HepG2 (cell line): ENCODE measurements around the gene DAZAP1. TPM values are rescaled to one million over a fixed set of nuclear protein-coding genes. Genes with fewer than 3 reads are reported as not detected.

Experiments used
- ARID5B ChIP-seq: IDR thresholded peaks from 2 replicates; pipeline ENCODE4 v1.4.0; 2020; ENCODE audit warnings: mild to moderate bottlenecking, missing genetic modification reagents
- ASH2L ChIP-seq: fragments of 300-600, 200-600 bp; sonication (generic); IDR thresholded peaks from 2 replicates; pipeline ENCODE4 v1.7.0; 2017; ENCODE audit warnings: low read depth, mild to moderate bottlenecking, moderate library complexity, mixed read lengths, low read length; ENCODE audit not compliant: insufficient read length
- BORCS8-MEF2B ChIP-seq: sonication (generic); formaldehyde crosslinking; IDR thresholded peaks from 2 replicates; pipeline ENCODE4 v1.8.0; 2022; ENCODE audit warnings: mild to moderate bottlenecking, missing genetic modification reagents
- CREM ChIP-seq, 2 experiments: sonication (generic) in 1 of 2; formaldehyde crosslinking in 1 of 2; IDR thresholded peaks; 2 replicates each; pipeline versions ENCODE4 v1.4.0 to v1.6.1; 2016 to 2020; ENCODE audit warnings: antibody characterized with exemption in 1 of 2, mild to moderate bottlenecking in 1 of 2, missing genetic modification reagents in 1 of 2
- ELF4 ChIP-seq: sonication (generic); formaldehyde crosslinking; IDR thresholded peaks from 2 replicates; pipeline ENCODE4 v1.5.0; 2020; ENCODE audit warnings: missing genetic modification reagents, mild to moderate bottlenecking, moderate library complexity, borderline replicate concordance
- MXD1 ChIP-seq: sonication (generic); formaldehyde crosslinking; IDR thresholded peaks from 2 replicates; pipeline ENCODE4 v1.4.0; 2020; ENCODE audit warnings: mild to moderate bottlenecking, missing genetic modification reagents
- SALL2 ChIP-seq: sonication (generic); formaldehyde crosslinking; IDR thresholded peaks from 2 replicates; pipeline ENCODE4 v1.8.1; 2023; ENCODE audit warnings: mild to moderate bottlenecking, missing genetic modification reagents, inconsistent platforms
- TARDBP ChIP-seq: sonication (generic); formaldehyde crosslinking; IDR thresholded peaks from 2 replicates; pipeline ENCODE4 v1.8.0; 2022; ENCODE audit warnings: mild to moderate bottlenecking, missing genetic modification reagents
- TIGD3 ChIP-seq: sonication (generic); formaldehyde crosslinking; IDR thresholded peaks from 2 replicates; pipeline ENCODE4 v1.5.1; 2020; ENCODE audit warnings: mild to moderate bottlenecking, missing genetic modification reagents, borderline replicate concordance
- TSC22D2 ChIP-seq: sonication (generic); formaldehyde crosslinking; IDR thresholded peaks from 2 replicates; pipeline ENCODE4 v1.5.1; 2020; ENCODE audit warnings: missing genetic modification reagents, mild to moderate bottlenecking, borderline replicate concordance
- WIZ ChIP-seq: sonication (generic); formaldehyde crosslinking; IDR thresholded peaks from 2 replicates; pipeline ENCODE4 v1.5.1; 2020; ENCODE audit warnings: mild to moderate bottlenecking, missing genetic modification reagents
- ZNF160 ChIP-seq: sonication (generic); formaldehyde crosslinking; IDR thresholded peaks from 2 replicates; pipeline ENCODE4 v1.8.0; 2022; ENCODE audit warnings: mild to moderate bottlenecking, inconsistent platforms, missing genetic modification reagents
- ZNF501 ChIP-seq: sonication (generic); formaldehyde crosslinking; IDR thresholded peaks from 2 replicates; pipeline ENCODE4 v1.5.1; 2020; ENCODE audit warnings: mild to moderate bottlenecking, moderate library complexity, missing genetic modification reagents
- ZNF574 ChIP-seq: sonication (generic); formaldehyde crosslinking; IDR thresholded peaks from 2 replicates; pipeline ENCODE4 v1.4.0; 2020; ENCODE audit warnings: missing genetic modification reagents
- ZNF710 ChIP-seq: sonication (generic); formaldehyde crosslinking; IDR thresholded peaks from 2 replicates; pipeline ENCODE4 v1.5.0; 2020; ENCODE audit warnings: mild to moderate bottlenecking, missing genetic modification reagents, borderline replicate concordance
- polyA plus RNA-seq, 8 experiments: library from polyadenylated mRNA; depleted of rRNA in 3 of 8; stranded (reverse) in 7 of 8; unstranded in 1 of 8; fragments of >200 nt; fragmentation: Illumina TruSeq in 4 of 8; extraction: Trizol in 4 of 8; gene quantifications; 2 replicates each; pipeline versions ENCODE4 v1.2.1 to v1.2.3, GENCODE V29; 2011 to 2016; ENCODE audit warnings: low read depth in 4 of 8, missing spikeins in 1 of 8, mixed read lengths in 1 of 8; ENCODE audit not compliant: insufficient read depth in 1 of 8
- total RNA-seq, 5 experiments: library from RNA; depleted of rRNA; stranded (reverse); fragments of >200 nt; fragmentation: Illumina TruSeq; extraction: Trizol; gene quantifications; 2 replicates each; pipeline ENCODE4 v1.2.3, GENCODE V29; 2016; ENCODE audit warnings: low read depth in 1 of 5

DAZAP1 gene
- total and polyA plus RNA-seq, 2 of the 13 experiments (the other 11 are each of a cell fraction or from before 2014, with no cell fraction given) = 63.3 to 79.2 TPM

- TF ChIP-seq ELF4 = peak; percentile 79; the same call in 1 of the 2 replicates
- TF ChIP-seq ZNF710 (CRISPR knock-in tag) = peak; percentile 87; the same call in 1 of the 2 replicates
- peak; percentile 100 for TF ChIP-seq ZNF574
- TF ChIP-seq WIZ = 0 out of 2 replicates have a peak, but pooled peaks have one; percentile 69
- 0 out of 2 replicates have a peak, but pooled peaks have one; percentile 62 for TF ChIP-seq ZNF160 (CRISPR knock-in tag)
- peak; percentile 97 for TF ChIP-seq TIGD3 (CRISPR knock-in tag)
- TF ChIP-seq BORCS8-MEF2B = peak; percentile 90
- peak; percentile 99 for TF ChIP-seq SALL2 (CRISPR knock-in tag)
- peak; percentile 58; the same call in 1 of the 2 replicates for TF ChIP-seq CREM (IDR thresholded peaks at IDR 0.05)
- no peak for TF ChIP-seq CREM (CRISPR knock-in tag; IDR thresholded peaks at IDR 0.05)
- TF ChIP-seq ARID5B (CRISPR knock-in tag) = 0 out of 2 replicates have a peak, but pooled peaks have one; percentile 63
- TF ChIP-seq TSC22D2 (CRISPR knock-in tag) = peak; percentile 43
- peak; percentile 96 for TF ChIP-seq TARDBP (CRISPR knock-in tag)
- TF ChIP-seq ZNF501 (CRISPR knock-in tag) = peak; percentile 96
- TF ChIP-seq MXD1 (CRISPR knock-in tag) = peak; percentile 84
- peak; percentile 89 for TF ChIP-seq ASH2L
These were observed 30.9 kb downstream of the DAZAP1 start, which contains the start of gene RPS15 (continued) for GRCh38 chr19:1438035-1438932.
